GM20000 (cell line): ENCODE data around the gene AP1S2.

Experiments
- DNase-seq: peaks from one replicate; pipeline ENCODE4 v3.0.0; 2012; ENCODE audit warnings: low spot score
- TF ChIP-seq, protein P1 (sequence below): IDR thresholded peaks from 2 replicates; pipeline ENCODE4 v1.5.1; 2012; ENCODE audit warnings: mild to moderate bottlenecking, control low read depth; ENCODE audit errors: extremely low read depth, missing control alignments

AP1S2 gene

DNA sequence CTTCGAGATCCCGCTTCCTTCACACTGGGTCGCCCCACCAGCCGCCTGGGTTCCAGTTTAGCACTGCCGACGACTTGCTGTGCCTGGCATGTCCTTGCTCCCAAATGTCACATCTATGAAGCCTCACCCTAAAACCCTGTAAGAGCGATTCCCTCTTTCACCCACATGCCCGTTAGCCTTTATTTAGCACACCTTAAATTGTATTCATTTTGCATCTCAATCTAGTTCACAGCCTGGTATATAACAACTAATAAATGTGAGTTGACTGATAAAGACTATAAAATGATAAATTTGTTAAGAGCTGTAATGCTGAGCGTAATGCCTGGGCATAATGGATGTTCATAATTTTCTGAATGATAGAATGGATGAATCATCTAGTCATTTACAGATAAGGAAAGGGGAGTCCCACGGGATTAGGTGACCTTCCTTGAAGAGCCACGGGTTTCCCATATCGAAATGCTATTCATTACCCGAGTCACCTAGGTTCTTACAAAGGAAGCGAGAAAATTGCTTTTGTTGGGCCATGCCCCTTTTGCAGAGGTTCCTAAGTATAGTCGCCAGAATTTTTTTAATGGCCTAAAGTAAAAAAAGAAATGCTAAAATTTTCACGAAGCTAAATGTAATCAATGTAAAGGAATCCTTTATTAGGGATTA, 1.1 kb upstream of the AP1S2 start:
- no peak for DNase-seq
- TF ChIP-seq, protein P1, sequence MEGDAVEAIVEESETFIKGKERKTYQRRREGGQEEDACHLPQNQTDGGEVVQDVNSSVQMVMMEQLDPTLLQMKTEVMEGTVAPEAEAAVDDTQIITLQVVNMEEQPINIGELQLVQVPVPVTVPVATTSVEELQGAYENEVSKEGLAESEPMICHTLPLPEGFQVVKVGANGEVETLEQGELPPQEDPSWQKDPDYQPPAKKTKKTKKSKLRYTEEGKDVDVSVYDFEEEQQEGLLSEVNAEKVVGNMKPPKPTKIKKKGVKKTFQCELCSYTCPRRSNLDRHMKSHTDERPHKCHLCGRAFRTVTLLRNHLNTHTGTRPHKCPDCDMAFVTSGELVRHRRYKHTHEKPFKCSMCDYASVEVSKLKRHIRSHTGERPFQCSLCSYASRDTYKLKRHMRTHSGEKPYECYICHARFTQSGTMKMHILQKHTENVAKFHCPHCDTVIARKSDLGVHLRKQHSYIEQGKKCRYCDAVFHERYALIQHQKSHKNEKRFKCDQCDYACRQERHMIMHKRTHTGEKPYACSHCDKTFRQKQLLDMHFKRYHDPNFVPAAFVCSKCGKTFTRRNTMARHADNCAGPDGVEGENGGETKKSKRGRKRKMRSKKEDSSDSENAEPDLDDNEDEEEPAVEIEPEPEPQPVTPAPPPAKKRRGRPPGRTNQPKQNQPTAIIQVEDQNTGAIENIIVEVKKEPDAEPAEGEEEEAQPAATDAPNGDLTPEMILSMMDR: no peak

DNA sequence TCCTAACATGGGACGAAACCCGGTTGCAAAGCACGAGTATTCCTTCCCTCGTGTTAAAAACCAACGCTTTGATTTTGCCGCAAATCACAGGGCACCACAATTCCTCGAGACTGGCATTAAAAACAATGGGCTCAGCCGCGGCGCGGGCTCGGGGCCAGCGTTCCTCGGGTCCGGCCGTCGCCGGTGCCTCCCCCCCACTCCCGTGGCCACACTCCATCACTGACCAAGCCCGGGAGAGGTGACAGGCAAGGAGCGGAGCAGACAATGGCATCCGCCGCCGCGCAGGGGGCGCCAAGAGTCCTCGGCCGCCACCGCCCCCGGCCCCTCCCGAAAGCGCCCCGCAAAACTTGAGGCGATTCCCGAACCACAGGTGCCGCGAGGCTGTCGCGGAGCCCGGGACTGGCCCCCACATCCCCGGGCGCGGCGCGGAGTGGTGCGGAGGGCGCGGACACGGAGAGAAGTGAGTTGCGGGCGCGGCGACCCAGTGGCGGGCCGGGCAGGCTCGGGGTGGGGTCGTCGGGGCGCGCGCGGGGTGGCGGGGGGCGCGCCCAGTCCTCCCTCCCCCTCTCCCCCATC, 445 bp downstream of the AP1S2 start:
- DNase-seq: peak; percentile 57
- TF ChIP-seq, protein P1: peak; percentile 6

DNA sequence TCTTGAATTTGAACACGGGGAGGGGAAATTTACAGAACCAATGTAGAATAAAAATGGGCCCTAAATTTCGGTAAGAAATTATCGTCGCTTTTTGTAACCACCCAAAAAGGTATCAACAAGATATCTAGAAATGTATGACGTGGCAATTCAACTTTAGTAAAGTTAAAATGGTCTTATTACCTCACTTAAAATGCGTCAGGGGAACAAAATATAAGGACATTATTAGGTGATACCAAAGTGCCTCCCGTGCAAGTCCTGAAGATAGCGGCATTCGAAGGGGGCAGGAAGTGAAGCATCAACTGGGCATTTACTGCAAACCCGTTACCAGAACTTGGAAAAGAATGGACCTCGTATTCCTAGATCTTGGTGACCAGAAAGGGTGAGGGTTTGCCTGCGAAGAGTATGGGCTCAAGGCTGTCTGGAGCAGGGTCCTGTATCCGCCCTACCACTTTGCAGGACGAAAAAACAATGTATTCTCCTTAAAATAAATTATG, 980 bp downstream of the AP1S2 start:
- TF ChIP-seq, protein P1: no peak
- DNase-seq: no peak

DNA sequence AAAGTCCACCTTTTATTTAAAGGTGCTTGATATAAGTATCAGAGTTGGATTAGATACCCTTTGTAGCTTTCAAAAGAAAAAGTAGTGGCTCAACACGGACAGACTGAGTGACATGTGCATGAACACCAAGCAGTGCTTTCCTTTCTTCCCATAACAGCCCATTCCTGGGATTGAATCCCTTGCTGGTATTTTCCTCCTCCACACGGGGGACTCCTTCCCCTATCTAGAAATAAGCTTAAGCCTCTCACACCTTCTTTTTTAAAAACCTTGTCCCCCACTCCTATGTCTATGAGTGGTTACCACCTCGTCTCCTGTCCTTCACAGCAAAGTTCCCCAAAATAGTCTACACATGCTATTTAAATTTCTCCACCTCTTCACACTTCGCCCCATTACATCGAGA, 5.1 kb downstream of the AP1S2 start:
- DNase-seq: no peak
- TF ChIP-seq, protein P1: no peak

DNA sequence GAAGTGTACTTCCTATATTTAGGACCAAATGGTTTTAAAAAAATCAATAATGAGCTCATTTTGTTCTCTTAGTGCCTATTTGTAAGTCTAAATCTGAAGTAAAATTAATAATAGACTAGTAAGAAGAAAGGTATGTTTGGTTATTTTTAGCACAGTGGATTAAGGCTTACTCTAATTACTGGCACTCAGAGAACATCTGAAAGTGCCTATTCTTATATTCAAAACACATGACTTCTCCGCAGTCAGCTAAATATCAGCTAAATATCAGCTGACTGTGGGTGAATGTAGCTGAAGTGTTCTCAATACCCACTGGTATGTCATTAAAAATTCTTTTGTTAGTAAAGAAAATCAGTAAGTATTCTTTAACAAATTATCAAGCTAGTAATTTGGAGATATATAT, 6.0 kb downstream of the AP1S2 start:
- DNase-seq: no peak
- TF ChIP-seq, protein P1: no peak

DNA sequence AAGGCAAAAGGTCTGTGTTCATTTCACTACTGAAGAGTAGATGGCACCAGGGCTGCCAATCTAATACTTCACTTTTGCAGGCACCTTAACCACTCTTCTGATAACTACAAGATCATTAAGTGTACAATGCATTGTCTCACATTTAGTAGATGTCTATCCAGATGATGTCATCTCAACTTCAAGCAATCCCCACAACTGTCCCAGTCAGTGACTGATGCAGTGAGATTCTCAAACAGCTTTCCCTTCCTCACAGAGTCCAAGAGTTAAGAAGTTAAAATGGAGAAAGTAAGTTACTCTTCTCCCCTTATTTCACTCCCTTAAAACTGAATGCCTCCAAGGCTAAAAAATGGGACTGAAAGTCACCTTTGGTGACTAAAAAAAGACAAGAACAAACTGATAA, 10.7 kb downstream of the AP1S2 start:
- TF ChIP-seq, protein P1: no peak
- no peak for DNase-seq

DNA sequence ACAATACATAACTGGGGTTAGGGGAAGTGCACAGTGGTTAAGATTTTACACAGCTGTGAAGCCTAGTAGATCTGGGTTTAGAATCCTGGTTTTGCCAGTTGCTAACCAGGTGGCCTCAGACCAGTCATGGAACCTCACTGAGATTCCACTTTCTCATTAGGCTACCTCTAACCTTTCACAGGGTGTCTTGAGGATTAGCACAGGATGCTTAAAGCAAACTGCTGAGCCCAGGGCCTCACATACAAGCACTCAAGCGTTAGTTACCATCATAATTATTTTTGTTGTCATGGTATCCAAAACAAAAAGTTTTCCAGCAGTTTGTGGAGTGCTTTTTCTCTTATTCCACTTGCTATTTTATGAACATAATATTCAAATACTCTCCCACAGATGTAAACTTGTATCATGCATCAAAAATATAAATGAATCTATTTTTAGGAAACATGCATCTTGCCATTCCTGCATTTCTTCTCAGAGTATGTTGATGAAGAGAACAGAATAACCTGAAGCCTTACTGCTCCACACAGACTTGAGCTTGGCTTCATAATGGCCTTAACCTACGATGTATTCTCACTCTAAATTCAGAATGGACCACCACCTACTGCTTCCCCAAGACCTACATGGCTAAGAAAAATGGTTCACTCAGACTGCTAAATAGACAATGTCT, 12.6 kb downstream of the AP1S2 start:
- TF ChIP-seq, protein P1: no peak
- no peak for DNase-seq
